Peyer's patch (tissue), 4 donors: ENCODE measurements around the gene CHCHD1.

ENCODE experiments used
- POLR2A ChIP-seq, 2 donors: fragments of 450-650 bp; IDR thresholded peaks; one replicate each; pipeline ENCODE4 v1.5.1; 2017; ENCODE audit warnings: antibody characterized with exemption in 2 of 2, mild to moderate bottlenecking in 2 of 2, moderate library complexity in 2 of 2
- TF ChIP-seq, protein P1 (sequence below), 6 experiments: fragments of 450-650 bp in 4 of 6; fragments of 200-600 bp in 2 of 6; sonication (generic) in 1 of 6; IDR thresholded peaks; one replicate each; pipeline ENCODE4 v1.5.1; 2017 to 2019; ENCODE audit warnings: antibody characterized with exemption in 6 of 6, mild to moderate bottlenecking in 3 of 6, moderate library complexity in 1 of 6

DNA sequence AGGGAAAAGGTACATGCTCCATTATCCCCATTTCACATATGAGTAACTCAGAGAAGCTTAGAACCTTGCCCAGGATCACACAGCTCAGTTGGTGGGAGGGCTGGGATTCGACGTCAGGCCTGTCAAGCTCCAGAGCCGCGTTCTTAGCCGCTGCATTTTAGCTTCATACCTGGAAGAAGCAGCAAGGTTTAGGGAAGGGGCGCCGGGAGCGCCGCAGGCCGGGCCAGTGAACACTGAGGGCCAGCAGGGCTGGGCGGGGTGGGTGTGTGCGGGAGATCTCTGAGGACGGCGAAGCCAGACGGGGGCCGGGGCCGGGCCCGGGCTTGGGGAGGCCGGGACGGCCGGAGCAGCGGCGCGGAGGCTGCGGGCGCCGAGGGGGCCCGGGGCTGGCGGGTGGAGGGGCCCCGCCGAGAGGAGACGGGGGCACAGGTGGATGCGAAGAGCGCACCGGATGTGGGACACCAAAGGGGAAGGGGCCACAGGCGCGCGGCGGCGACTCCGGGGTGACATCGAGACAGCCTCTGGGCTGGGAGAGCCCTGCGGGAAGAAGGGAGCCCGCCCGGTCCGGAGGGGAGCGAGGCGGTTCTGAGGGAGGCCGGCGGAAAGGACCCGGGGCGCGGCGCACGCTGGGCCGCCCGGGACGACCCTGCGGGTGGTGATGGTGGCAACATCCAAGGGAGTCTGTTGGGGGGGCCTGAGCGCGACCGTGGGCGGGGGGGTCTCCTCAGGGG lies 29.1 kb downstream of the CHCHD1 start:
- TF ChIP-seq, protein P1, sequence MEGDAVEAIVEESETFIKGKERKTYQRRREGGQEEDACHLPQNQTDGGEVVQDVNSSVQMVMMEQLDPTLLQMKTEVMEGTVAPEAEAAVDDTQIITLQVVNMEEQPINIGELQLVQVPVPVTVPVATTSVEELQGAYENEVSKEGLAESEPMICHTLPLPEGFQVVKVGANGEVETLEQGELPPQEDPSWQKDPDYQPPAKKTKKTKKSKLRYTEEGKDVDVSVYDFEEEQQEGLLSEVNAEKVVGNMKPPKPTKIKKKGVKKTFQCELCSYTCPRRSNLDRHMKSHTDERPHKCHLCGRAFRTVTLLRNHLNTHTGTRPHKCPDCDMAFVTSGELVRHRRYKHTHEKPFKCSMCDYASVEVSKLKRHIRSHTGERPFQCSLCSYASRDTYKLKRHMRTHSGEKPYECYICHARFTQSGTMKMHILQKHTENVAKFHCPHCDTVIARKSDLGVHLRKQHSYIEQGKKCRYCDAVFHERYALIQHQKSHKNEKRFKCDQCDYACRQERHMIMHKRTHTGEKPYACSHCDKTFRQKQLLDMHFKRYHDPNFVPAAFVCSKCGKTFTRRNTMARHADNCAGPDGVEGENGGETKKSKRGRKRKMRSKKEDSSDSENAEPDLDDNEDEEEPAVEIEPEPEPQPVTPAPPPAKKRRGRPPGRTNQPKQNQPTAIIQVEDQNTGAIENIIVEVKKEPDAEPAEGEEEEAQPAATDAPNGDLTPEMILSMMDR (IDR thresholded peaks at IDR 0.05): no peak
- TF ChIP-seq POLR2A (IDR thresholded peaks at IDR 0.05): no peak
